GM18499 (cell line): ENCODE measurements around the gene ZNF33A.
"Not testable (repeated sequence)": the region's sequence is repeated elsewhere in the genome, so short reads cannot be mapped to it uniquely, and the experiment has no call there.

Experiments
- ATAC-seq: cut with Tn5 transposase; IDR thresholded peaks from one replicate; pipeline ENCODE4 v1.9.1; 2021; ENCODE audit warnings: moderate number of reproducible peaks; ENCODE audit not compliant: insufficient read depth, unreplicated experiment

The ZNF33A gene

GRCh38 chr10:38038932-38039245 lies 28.4 kb downstream of the ZNF33A start:
- ATAC-seq, result no peak

DNA sequence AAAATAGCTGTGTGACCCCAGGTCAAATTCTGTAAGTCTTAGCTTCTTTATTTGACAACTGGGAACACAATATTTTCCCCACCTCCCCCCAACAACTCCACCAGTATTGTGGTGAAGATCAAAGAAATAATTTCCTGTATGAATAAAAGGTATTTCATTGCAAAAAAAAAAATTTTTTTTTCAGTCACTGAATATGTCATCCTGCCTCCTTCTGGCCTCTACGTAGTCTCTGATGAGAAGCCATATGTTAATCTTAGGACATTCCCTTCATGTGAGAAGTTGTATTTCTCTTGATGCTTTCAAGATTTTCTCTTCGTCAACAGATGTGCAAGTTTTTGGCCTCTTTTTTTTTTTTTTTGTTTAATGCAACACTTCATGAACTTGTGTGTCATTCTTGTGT lies 33.0 kb downstream of the ZNF33A start:
- ATAC-seq, result no peak

GRCh38 chr10:38045129-38045528 lies 34.7 kb downstream of the ZNF33A start:
- no peak for ATAC-seq

- ATAC-seq, result peak; percentile 75
Measured at GRCh38 chr10:38047666-38048065, 37.2 kb downstream of the ZNF33A start.

DNA sequence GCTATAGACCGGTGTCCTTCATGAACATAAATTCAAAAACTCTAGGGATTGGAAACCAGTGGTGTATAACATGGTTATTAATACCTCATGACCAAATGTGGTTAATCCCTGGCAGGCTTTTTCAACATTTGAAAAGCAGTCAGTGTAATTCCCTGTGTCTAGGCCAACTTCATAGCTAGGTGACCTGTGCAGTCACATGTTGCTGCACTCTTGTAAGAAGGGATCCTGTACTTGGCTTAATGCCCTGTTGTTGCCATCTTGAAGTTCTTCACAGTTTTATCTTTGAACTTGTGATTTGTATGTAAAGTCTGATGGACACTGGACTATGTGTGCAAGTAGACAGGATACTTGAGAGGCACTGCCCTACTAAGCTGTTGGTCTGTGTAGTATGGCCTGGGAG lies 39.7 kb downstream of the ZNF33A start:
- no peak for ATAC-seq

DNA sequence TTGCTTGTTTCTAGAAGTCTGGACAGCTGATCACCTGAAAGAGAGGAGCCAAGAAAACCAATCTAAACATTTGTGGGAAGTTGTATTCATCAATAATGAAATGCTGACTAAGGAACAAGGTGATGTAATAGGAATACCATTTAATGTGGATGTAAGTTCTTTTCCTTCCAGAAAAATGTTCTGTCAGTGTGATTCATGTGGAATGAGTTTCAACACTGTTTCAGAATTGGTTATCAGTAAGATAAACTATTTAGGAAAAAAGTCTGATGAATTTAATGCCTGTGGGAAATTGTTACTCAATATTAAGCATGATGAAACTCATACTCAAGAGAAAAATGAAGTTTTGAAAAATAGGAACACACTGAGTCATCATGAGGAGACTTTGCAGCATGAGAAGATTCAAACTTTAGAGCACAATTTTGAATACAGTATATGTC lies 43.9 kb downstream of the ZNF33A start:
- ATAC-seq, result no peak

- not testable (repeated sequence) for ATAC-seq
Measured at GRCh38 chr10:38055274-38055894, 44.9 kb downstream of the ZNF33A start.

- not testable (repeated sequence) for ATAC-seq
Measured at GRCh38 chr10:38069663-38070062, 59.2 kb downstream of the ZNF33A start.

DNA sequence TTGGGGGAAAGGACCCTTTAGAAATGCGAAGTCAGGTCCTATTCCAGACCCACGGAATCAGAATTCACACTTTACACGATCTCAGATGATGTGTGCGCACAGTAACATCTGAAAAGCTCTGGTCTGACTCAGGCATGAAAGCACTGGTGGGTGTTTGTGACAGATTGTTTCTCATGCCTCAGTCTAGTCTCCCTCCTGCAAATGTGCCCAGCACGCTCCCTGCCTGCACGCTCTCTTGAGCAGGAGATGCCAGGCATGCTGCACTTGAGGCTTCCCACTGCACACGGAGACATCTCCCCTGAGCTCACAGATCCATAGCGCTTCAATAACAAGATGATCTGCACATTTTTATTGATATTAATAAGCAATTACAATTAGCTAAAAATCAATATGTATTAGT lies 60.0 kb downstream of the ZNF33A start:
- ATAC-seq, result no peak

DNA sequence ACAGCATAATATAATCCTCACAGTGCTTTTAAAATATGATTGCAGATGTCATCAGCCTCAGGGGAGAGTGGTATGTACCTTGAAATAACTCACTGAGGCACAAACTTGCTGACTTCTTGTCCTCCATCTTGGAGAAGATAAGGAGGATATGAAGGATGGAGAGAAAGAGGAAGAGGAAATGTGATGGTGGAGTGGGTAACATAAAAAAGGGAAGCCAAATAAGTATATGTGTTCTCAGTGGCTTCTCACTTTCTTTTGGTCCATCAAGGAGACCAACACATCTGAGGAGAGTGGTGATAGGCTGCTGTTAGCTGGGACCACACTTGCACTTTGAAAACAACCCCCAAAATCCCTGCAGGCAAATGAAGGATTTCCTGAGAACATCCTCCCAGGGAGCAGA lies 62.1 kb downstream of the ZNF33A start:
- ATAC-seq, result no peak

DNA sequence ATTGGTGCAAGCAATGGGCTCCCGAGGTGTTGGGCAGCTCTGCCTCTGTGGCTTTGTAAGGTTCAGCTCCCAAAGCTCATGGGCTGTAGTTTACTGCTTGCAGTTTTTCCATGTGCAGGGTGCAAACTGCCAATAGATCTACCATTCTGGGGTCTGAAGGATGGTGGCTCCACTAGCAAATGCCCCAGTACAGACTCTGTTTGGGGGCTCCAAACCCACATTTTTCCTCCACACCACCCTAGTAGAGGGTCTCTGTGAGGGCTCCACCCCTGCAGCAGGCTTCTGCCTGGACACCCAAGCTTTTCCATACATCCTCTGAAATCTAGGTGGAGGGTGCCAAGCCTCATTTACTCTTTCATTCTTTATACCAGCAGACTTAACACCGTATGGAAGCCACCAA lies 66.2 kb downstream of the ZNF33A start:
- ATAC-seq, result no peak

DNA sequence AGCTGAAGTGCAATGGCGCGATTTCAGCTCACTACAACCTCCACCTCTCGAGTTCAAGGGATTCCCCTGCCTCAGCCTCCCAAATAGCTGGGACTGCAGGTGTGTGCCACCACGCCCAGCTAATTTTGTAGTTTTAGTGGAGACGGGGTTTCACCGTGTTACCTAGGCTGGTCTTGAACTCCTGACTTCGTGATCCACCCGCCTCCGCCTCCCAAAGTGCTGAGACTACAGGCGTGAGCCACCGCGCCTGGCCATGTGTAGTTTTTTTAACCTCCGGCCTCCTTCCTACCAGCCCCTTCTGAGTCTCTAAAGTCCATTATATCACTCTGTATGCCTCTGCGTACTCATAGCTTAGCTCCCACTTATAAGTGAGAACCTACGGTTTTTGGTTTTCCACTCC lies 82.8 kb downstream of the ZNF33A start:
- ATAC-seq, result not testable (repeated sequence)

DNA sequence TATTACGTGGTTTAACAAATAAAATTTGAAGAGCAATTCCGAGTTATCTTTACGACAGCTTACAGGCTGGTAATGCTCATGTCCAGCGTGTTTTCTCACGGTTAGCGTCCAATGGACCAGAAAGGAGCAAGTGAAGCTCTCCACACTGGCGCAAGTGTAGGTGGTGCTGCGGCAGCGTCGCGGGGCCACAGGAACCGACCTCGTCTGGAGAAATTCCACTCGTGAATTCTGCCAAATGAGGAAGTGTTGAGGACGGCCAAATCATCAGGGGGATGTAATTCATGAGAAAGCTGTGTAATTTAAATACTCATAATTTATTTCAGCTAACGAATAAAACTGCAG lies 83.3 kb downstream of the ZNF33A start:
- ATAC-seq, result peak; percentile 2

- peak; percentile 98 for ATAC-seq
Measured at GRCh38 chr10:38094158-38094926, 83.9 kb downstream of the ZNF33A start, which contains the start of gene ZNF37A. ZNF37A (plus strand) TSS chr10:38094337; CDS start chr10:38096618, 2,281 bp downstream.

DNA sequence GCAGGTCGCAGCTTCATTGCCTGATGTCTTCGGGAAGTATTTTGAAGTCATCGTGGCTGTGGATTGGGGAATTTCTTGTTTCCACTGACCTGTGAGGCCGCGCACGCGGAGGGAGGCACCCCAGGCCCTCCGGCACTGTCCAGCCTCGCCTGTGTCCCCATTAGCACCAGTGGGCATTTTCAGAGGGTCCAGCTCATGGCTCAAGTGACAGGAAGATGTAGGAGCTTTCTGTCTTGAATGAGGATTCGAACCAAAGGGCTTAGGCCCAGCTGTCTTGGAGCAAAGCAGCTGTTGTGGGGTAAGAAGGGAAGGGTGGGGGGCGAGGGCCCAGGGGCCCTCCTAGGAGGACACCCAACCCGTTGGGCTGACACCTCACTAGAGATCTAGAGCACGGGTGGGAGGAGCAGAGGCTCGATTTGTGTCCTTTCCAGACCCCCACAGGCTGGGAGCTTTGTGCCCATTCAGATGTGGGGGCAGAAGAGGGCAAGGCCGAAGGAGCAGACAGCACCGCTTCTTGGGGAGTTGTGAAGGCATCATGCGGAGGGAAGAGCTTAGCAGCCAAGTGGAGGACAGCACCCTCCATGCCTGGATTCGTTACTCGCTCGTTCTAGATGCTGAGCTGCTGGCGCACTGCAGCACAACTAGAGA lies 84.6 kb downstream of the ZNF33A start:
- ATAC-seq, result no peak

GRCh38 chr10:38102880-38103279 lies 92.4 kb downstream of the ZNF33A start:
- ATAC-seq, result no peak

DNA sequence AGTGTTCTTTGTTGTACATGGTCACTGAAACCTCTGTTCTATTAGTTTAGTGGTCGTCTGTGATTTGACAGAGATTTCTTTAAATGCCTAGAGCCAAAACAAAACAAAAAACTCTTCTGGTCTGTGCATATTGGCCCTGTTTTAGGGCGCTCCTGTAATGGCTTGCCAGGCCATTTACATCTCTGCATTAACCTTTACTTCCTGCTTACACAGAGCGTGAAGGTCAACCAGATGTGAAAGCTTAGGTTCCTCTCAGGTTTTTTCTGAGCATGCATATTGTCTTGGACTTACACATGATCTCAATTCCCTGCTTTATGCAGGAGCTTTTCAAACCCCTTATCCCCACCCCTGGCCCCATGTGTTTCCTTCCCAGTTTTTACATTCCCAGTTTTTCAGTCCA lies 93.3 kb downstream of the ZNF33A start:
- ATAC-seq, result no peak

GRCh38 chr10:38112159-38112558 lies 101.7 kb downstream of the ZNF33A start:
- no peak for ATAC-seq
